GM18508 (cell line): ENCODE data around the gene BRAF.
"Not testable (repeated sequence)": the region's sequence is repeated elsewhere in the genome, so short reads cannot be mapped to it uniquely, and the experiment has no call there.

Experiments
- ATAC-seq: cut with Tn5 transposase; IDR thresholded peaks from one replicate; pipeline ENCODE4 v1.9.1; 2021; ENCODE audit warnings: moderate number of reproducible peaks; ENCODE audit not compliant: insufficient read depth, unreplicated experiment

Gene BRAF

GRCh38 chr7:140920745-140921144 is 4.0 kb downstream of the BRAF start:
- ATAC-seq, result no peak

GRCh38 chr7:140918236-140918635 is 6.5 kb downstream of the BRAF start:
- no peak for ATAC-seq

- ATAC-seq, result no peak
These were observed 7.5 kb downstream of the BRAF start for GRCh38 chr7:140917258-140917657.

- ATAC-seq, result no peak
These were observed 8.7 kb downstream of the BRAF start for GRCh38 chr7:140915935-140916555.

- no peak for ATAC-seq
These were observed 10.6 kb downstream of the BRAF start for GRCh38 chr7:140914083-140914482.

- ATAC-seq, result not testable (repeated sequence)
These were observed 11.2 kb downstream of the BRAF start for GRCh38 chr7:140913596-140913928.

GRCh38 chr7:140911746-140912145 is 13.0 kb downstream of the BRAF start:
- no peak for ATAC-seq

GRCh38 chr7:140909476-140910161 is 15.1 kb downstream of the BRAF start:
- ATAC-seq, result no peak

GRCh38 chr7:140908361-140908760 is 16.4 kb downstream of the BRAF start:
- no peak for ATAC-seq

- no peak for ATAC-seq
These were observed 20.8 kb downstream of the BRAF start for GRCh38 chr7:140903741-140904480.

- ATAC-seq, result no peak
These were observed 22.3 kb downstream of the BRAF start for GRCh38 chr7:140902303-140902953.

- no peak for ATAC-seq
These were observed 22.8 kb downstream of the BRAF start for GRCh38 chr7:140901941-140902302.

- ATAC-seq, result no peak
These were observed 24.8 kb downstream of the BRAF start for GRCh38 chr7:140899883-140900282.

- no peak for ATAC-seq
These were observed 25.8 kb downstream of the BRAF start for GRCh38 chr7:140898786-140899536.

- no peak for ATAC-seq
These were observed 27.7 kb downstream of the BRAF start for GRCh38 chr7:140896996-140897395.

- no peak for ATAC-seq
These were observed 35.1 kb downstream of the BRAF start for GRCh38 chr7:140889645-140890044.

- no peak for ATAC-seq
These were observed 35.6 kb downstream of the BRAF start for GRCh38 chr7:140889150-140889549.

GRCh38 chr7:140888087-140888486 is 36.6 kb downstream of the BRAF start:
- no peak for ATAC-seq

- ATAC-seq, result no peak
These were observed 38.9 kb downstream of the BRAF start for GRCh38 chr7:140885735-140886334.

- ATAC-seq, result no peak
These were observed 41.4 kb downstream of the BRAF start for GRCh38 chr7:140883378-140883777.
